Right cardiac atrium (tissue), 5 donors: Measurements from ENCODE around the gene CPEB4. TPM values are rescaled to one million over a fixed set of nuclear protein-coding genes. Genes with fewer than 3 reads are reported as not detected.

Experiments
- ATAC-seq, 2 donors: fragments of 200-7000 bp; cut with Tn5 transposase; one replicate each; pipeline versions ENCODE4 v1.8.0 to v1.9.1; 2020; ENCODE audit warnings: moderate library complexity in 2 of 2, mild to moderate bottlenecking in 1 of 2
- DNase-seq, 3 donors: peaks; one replicate each; pipeline ENCODE4 v3.0.0-alpha.2; 2020
- H3K27ac ChIP-seq: one replicate; pipeline ENCODE4 v1.5.1; 2013; ENCODE audit warnings: mild to moderate bottlenecking, low read length, control low read depth, moderate library complexity
- H3K27me3 ChIP-seq: one replicate; pipeline ENCODE4 v1.6.1; 2013; ENCODE audit not compliant: control insufficient read depth, insufficient read depth
- H3K4me1 ChIP-seq: one replicate; pipeline ENCODE4 v1.6.1; 2013; ENCODE audit warnings: low read length; ENCODE audit not compliant: control insufficient read depth, insufficient read depth
- H3K4me3 ChIP-seq: one replicate; pipeline ENCODE4 v1.5.1; 2013; ENCODE audit warnings: low read length, control low read depth
- H3K9me3 ChIP-seq: one replicate; pipeline ENCODE4 v1.6.1; 2013; ENCODE audit warnings: low read length; ENCODE audit not compliant: control insufficient read depth
- WGBS: extraction: QIAGEN DNeasy Blood & Tissue Kit; methylation state at CpG from one replicate; pipeline ENCODE4 v1.1.7; 2013; 5-methylcytosine and 5-hydroxymethylcytosine counted together
- intact Hi-C, 4 donors: fragments of 100-400 bp; cut with DNase I; formaldehyde crosslinking; loops; one replicate each; pipeline versions ENCODE4 v1.11.0 to v1.14.0; 2022 to 2023
- polyA plus RNA-seq: library from polyadenylated mRNA; stranded (reverse); fragments of 200-250 nt; gene quantifications from one replicate; pipeline ENCODE4 v1.2.3, GENCODE V29; 2013
- total RNA-seq, 4 donors: library from RNA; stranded (reverse); fragmentation: NEBNext Ultra II Directional; extraction: Animal tissue kit (Norgen Biotek cat#: 25700); gene quantifications; one replicate each; pipeline ENCODE4 v1.2.1, GENCODE V29; 2021
- donor health status: healthy with polysubstance abuse.
- donor health status: DM: no; HTN: yes; CAD: no.
- donor health status: DM: no; HTN: no; CAD: no.
- donor health status: DM: no; HTN: yes; CAD: no; lungs with severe emphysema.
- donor health status: DM: yes; HTN: yes; CAD: no.

The CPEB4 gene
- total and polyA plus RNA-seq, 5 donors = 23.9 to 152 (median 97.2) TPM

DNA sequence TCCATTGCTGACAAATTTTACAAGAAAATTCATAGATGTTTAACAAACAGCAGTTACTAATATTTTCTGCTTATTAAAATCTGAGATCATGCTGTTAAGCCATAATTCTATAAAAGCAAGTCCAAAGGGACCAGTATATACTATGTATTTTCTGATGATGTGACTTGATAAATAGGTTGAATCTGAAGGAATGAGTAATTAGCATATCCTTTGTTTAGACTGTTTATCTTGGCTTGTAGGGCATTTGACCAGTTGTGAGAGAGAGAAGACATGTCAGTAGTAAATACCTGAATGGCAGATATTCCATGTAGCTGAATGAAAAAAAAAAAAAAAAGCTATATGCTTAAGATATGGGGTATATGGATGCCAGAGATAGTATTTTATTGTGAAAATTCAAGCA is 14.6 kb downstream of the CPEB4 start:
- intact Hi-C loops = no loop called here

DNA sequence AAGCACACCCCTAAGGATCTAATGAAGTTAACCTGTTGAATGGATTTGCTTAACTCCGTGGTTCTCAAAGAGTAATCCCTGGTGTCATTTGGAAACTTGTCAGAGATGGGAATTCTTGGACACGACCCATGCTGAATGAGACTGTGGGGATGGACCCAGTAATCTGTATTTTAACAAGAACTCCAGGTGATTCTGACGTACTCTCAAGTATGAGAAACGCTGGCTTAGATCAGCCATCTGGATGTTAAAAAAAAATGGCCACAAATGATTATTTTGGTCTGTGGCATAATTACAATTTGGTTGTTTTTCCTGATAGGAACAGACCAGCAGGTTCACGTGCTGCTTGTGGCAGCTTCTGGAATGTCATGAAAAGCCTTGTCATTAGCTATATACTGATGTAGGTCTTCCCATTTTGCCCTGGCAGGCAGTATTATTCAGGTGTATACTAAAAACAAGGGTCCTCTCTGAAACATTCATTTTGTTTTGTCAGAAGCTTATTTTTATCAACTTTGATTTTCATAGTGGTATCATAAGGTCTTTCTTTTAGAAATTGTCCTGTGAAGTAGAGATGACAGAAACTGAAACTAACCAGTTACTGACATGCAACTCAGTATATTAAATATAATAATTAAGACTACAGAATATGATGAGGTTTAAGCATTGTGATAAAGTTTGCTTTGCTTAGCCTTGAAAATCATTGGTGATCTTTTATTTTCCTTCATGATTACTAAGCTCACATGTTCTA is 15.4 kb downstream of the CPEB4 start:
- no peak overlapping the region for H3K27ac ChIP-seq
- intact Hi-C loops = no loop called here
- H3K4me1 ChIP-seq = peaks cover 5% of the 10 kb centered on the region
- no peak overlapping the region for H3K4me3 ChIP-seq
- DNase-seq (no peak), ATAC-seq (no peak)
- H3K27me3 ChIP-seq = no peaks in the 10 kb centered on the region
- 63% methylated on average over 5 of the region's 5 CpGs for WGBS
- H3K9me3 ChIP-seq = no peaks in the 10 kb centered on the region

More for the DNA sequence above, 14.6 kb downstream of the CPEB4 start:
- Histone ChIP-seq H3K9me3 (no peaks in the 10 kb centered on the region), H3K4me3 (no peak overlapping the region), H3K4me1 (peaks cover 2% of the 10 kb centered on the region), H3K27me3 (no peaks in the 10 kb centered on the region), H3K27ac (no peak overlapping the region)
- ATAC-seq = peak in 1 of 2 donors; percentile 25
- no peak for DNase-seq

DNA sequence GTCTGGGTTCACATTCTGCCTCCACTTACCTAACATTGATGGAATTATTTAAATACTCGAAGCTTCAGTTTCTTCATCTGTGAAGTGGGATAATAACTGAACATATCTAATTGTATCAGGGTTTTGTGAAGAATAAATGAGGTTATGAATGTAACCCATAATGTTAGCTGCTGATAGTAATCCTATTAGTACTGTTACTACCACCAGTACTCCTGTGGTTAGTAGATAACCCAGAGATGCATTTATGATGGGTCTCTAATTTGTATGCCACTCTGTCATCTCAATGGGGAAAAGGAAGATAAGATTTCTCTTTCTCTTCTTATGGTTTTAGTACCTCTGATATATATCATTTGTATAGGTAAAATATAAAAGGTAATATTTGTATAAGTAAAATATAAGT is 16.0 kb downstream of the CPEB4 start:
- no peaks in the 10 kb centered on the region for H3K27me3 ChIP-seq
- no peaks in the 10 kb centered on the region for H3K9me3 ChIP-seq
- peaks cover 5% of the 10 kb centered on the region for H3K4me1 ChIP-seq
- no peak overlapping the region for H3K27ac ChIP-seq
- ATAC-seq (no peak), DNase-seq (no peak)
- intact Hi-C loops = no loop called here
- no peak overlapping the region for H3K4me3 ChIP-seq
- 96% methylated on average over 1 of the region's 1 CpG for WGBS

DNA sequence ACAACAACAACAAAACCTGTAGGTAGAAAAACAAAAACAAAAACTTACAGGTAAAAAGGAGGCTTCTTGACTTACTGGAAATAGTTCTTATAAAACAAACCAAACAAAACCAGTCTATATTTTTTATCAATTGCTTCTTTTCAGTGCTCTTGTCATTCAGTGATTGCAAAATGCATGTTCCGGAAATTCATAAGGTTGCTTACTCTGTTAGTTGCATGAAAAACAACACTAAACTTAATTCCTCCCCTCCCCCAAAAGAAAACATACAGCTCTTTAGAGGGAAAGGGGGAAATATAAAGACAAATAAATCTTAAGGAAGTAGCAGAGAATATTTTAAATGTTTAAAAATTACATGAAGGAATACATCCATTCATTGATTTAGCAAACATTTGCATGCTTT is 19.1 kb downstream of the CPEB4 start:
- 72% methylated on average over 1 of the region's 1 CpG for WGBS
- DNase-seq (no peak), ATAC-seq (no peak)
- Histone ChIP-seq H3K27ac (no peak overlapping the region), H3K27me3 (no peaks in the 10 kb centered on the region), H3K9me3 (no peaks in the 10 kb centered on the region), H3K4me1 (peaks cover 4% of the 10 kb centered on the region), H3K4me3 (no peak overlapping the region)
- intact Hi-C loops = no loop called here

DNA sequence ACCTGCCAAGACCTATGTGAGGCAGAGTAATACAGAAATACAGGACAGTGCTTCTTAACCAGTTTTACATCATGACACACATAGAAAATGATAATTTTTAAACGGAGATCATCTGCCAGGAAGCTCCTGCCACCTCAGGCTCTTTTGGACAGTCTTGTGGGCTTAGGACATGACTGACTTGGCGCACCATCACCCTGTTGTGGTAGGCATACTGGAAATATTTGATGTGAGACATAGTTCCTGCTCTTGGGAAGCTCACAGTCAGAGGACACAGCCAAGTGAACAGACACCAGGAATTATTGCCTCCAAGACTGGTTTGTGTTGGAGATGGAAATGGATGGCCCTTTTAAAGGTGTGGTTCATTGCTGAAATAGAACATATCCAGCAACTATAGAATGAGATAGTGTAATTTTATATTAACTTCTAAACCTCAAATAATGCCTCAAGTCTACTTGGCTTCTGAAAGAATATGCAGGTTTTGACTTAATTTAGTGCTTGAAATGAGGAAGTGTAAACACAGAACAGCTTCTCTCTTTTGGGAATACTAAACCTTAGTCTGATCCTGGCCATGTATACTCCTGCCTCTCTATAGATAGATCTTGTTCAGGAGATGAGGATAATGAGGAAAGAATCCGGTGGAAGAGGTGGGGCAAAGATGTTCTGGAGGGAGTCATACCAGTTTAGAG is 19.7 kb downstream of the CPEB4 start:
- no peaks in the 10 kb centered on the region for H3K27me3 ChIP-seq
- H3K9me3 ChIP-seq = no peaks in the 10 kb centered on the region
- H3K4me1 ChIP-seq = peaks cover 4% of the 10 kb centered on the region
- intact Hi-C loops = no loop called here
- peak; percentile 45 to 50 for ATAC-seq
- DNase-seq = no peak
- no peak overlapping the region for H3K4me3 ChIP-seq
- H3K27ac ChIP-seq = peak overlapping the region; percentile 68
- WGBS = 46% methylated on average over 3 of the region's 3 CpGs

DNA sequence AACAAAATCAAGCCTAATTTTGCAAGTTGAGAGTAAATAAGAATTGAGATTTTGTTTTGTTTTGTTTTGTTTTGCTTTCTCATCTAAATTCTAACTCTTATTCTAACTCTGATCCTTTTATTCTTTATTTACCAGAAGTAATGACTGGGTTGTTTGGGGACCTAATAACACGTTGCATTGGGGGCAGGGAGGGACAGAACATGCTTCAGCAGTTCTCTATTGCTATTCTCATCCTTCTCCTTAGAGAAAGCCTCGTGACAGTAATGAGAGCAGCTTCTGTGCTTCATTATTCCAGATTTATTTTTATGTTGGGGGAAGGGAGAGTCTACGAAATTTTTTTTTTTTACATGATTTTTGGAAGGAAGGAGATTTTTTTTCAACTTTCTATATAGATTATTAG is 21.1 kb downstream of the CPEB4 start:
- Histone ChIP-seq H3K4me1 (peaks cover 6% of the 10 kb centered on the region), H3K27ac (no peak overlapping the region)
- intact Hi-C loops = no loop called here

DNA sequence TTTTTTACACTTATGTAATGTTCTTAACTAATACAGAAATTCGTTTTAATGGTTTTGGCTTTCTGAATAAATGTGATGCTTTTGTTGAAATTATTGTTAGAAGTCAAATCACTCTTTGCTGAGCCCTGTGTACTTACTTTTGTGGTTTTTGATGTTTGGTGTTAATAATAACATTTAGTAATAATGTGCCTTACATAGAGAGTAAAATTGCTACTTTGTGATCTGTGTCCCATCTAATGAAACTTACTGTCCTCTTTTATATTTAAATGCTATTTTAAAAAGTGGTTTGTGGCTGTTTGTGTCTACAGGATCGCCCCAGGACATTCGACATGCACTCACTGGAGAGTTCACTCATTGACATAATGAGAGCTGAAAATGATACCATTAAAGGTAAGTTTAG is 22.1 kb downstream of the CPEB4 start:
- Histone ChIP-seq H3K27ac (no peak overlapping the region), H3K9me3 (no peaks in the 10 kb centered on the region), H3K4me1 (peaks cover 6% of the 10 kb centered on the region), H3K4me3 (no peak overlapping the region), H3K27me3 (no peaks in the 10 kb centered on the region)
- DNase-seq (no peak), ATAC-seq (no peak)
- 72% methylated on average over 3 of the region's 3 CpGs for WGBS
- intact Hi-C loops = loop anchor here in 1 of 4 donors (10.0 kb wide), 1 partner anchor 55 kb away; no protein-coding TSS in a partner anchor

More for the DNA sequence above, 21.1 kb downstream of the CPEB4 start:
- no peaks in the 10 kb centered on the region for H3K27me3 ChIP-seq
- DNase-seq (peak in 1 of 3 donors; percentile 57), ATAC-seq (peak; percentile 61 to 86)
- H3K9me3 ChIP-seq = no peaks in the 10 kb centered on the region
- peak overlapping the region; percentile 13 for H3K4me3 ChIP-seq
- WGBS = 26% methylated on average over 3 of the region's 3 CpGs

DNA sequence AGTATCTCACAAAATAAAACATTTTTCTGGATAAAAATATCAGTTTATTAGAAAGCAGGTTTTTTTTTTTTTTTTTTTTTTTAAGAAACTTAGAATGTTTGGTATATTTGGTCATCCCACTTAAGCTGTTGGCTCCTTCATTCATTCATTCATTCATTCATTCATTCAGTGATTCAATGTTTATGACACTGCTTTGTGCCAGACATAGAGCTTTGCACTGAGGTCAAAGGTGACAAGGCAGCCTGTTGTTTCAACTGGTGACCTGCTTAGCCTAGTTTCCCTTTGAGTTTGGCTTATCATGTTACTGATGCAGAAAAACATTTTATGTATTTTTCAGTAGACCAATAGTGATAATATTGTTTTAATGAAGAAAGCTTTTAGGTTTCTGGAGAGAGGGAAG is 23.5 kb downstream of the CPEB4 start:
- intact Hi-C loops = loop anchor here in 1 of 4 donors (10.0 kb wide), 1 partner anchor 53 kb away; no protein-coding TSS in a partner anchor
- ATAC-seq = no peak
- no peak overlapping the region for H3K4me3 ChIP-seq
- peaks cover 9% of the 10 kb centered on the region for H3K4me1 ChIP-seq
- H3K9me3 ChIP-seq = no peaks in the 10 kb centered on the region
- H3K27ac ChIP-seq = no peak overlapping the region
- H3K27me3 ChIP-seq = no peaks in the 10 kb centered on the region
- no peak for DNase-seq

DNA sequence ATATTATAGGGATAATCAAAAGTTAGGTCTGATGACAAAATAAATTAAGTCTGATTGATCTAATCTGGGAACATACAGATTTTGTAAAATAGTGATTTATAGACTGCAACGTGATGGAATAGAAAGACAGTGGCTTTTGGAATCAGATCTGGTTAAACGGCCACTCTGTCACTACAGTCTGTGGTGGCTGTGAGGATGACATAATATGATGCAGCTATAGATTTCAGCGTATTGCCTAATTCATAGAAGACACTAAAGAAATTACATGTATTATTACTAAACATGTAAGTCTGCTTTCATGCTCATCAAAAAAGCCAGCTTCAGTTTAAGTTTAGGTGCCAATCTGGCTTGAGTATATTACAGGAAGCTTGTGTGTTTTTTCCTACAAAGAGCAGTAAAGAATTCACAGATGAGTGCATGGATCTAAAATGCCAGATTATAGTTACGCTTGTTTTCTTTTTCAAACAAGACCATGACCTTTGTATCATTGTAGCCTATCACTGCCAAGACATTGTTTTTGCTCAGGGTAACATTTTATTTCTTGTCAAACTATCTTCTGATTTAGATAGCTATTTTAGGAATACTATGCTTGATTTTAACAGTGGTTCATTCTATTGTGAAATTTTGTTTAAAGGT is 25.7 kb downstream of the CPEB4 start:
- Histone ChIP-seq H3K4me3 (no peak overlapping the region), H3K9me3 (no peaks in the 10 kb centered on the region), H3K4me1 (peaks cover 6% of the 10 kb centered on the region), H3K27me3 (no peaks in the 10 kb centered on the region), H3K27ac (no peak overlapping the region)
- DNase-seq (no peak), ATAC-seq (no peak)
- 46% methylated on average over 4 of the region's 4 CpGs for WGBS
- intact Hi-C loops = loop anchor here in 1 of 4 donors (10.0 kb wide), 1 partner anchor 51 kb away; no protein-coding TSS in a partner anchor

DNA sequence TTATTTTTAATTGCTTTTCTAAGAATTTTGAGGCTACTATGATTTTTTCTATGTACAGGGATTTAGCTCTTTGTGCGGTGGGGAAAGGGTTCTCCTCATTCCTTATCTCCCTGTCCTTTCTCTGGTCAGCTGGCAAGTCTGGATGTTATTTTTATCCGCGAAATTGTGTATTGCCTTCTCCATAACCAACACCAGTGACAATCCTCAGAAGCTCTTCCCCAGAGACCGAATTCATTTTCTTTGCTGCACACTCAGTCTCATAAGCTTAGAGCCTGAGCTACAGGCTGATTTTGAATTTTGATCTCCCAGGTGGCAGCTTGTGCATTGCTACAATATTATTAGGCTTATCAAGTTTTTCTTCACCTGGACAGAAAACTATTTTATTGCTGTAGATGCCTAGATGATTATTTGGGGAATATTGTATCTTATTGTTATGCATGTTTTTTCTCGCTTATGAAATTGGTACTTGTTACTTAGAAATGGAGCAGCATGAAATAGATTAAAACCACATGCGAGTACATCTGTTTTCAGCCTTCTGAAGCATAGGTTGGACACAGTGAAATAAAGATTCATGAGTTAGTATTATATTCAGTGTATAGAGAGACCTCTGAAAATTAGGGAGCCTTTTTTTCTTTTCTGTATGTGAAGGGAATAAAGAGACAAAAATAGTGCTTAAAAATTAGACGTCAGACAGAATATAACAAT is 27.3 kb downstream of the CPEB4 start:
- 52% methylated on average over 7 of the region's 7 CpGs for WGBS
- no peak for DNase-seq
- Histone ChIP-seq H3K9me3 (no peaks in the 10 kb centered on the region), H3K4me3 (peak overlapping the region; percentile 28), H3K27me3 (no peaks in the 10 kb centered on the region), H3K27ac (peak overlapping the region; percentile 51), H3K4me1 (peaks cover 5% of the 10 kb centered on the region)
- intact Hi-C loops = loop anchor here in 1 of 4 donors (10.0 kb wide), 1 partner anchor 49 kb away; no protein-coding TSS in a partner anchor
- peak; percentile 26 to 59 for ATAC-seq
